Adrenal gland (tissue), 5 donors: ENCODE data around the gene UBL7.

Experiments used
- CTCF ChIP-seq, 6 experiments: fragments of 450-650 bp in 4 of 6; fragments of 200-600 bp in 2 of 6; sonication (generic) in 1 of 6; IDR thresholded peaks; 1 replicate in 5 of 6; 2 replicates in 1 of 6; pipeline versions ENCODE4 v1.5.1 to v1.8.0; 2016 to 2021; ENCODE audit warnings: antibody characterized with exemption in 6 of 6, mild to moderate bottlenecking in 2 of 6, moderate library complexity in 1 of 6
- POLR2A ChIP-seq, 2 donors: fragments of 450-650 bp; IDR thresholded peaks; one replicate each; pipeline ENCODE4 v1.6.1; 2017; ENCODE audit warnings: antibody characterized with exemption in 2 of 2, mild to moderate bottlenecking in 2 of 2, moderate library complexity in 1 of 2
- donor health status: DM: no; HTN: no; CAD: no.

DNA sequence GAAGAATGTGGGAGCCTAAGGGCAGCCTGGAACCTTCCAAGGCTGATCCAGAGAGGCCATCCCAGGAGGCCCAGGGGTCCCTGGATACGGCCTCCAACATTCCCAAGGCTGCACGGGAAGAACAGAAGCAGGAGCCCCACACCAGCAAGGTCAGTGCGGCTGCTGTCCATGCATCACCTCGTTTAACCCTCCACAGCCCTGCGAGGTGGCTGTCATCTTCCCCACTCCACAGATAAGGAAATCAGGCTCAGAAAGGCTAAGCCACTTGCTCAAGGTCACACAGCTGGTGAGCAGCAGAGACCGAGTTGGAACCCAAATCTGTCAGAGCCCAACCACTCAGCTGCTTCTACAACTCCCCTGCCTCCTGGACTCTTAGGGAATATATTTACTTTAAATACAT is 48.8 kb downstream of the UBL7 start:
- TF ChIP-seq CTCF (IDR thresholded peaks at IDR 0.05), result no peak
- TF ChIP-seq POLR2A (IDR thresholded peaks at IDR 0.05), result no peak
